Measurements from ENCODE around the gene SCUBE3.

DNA sequence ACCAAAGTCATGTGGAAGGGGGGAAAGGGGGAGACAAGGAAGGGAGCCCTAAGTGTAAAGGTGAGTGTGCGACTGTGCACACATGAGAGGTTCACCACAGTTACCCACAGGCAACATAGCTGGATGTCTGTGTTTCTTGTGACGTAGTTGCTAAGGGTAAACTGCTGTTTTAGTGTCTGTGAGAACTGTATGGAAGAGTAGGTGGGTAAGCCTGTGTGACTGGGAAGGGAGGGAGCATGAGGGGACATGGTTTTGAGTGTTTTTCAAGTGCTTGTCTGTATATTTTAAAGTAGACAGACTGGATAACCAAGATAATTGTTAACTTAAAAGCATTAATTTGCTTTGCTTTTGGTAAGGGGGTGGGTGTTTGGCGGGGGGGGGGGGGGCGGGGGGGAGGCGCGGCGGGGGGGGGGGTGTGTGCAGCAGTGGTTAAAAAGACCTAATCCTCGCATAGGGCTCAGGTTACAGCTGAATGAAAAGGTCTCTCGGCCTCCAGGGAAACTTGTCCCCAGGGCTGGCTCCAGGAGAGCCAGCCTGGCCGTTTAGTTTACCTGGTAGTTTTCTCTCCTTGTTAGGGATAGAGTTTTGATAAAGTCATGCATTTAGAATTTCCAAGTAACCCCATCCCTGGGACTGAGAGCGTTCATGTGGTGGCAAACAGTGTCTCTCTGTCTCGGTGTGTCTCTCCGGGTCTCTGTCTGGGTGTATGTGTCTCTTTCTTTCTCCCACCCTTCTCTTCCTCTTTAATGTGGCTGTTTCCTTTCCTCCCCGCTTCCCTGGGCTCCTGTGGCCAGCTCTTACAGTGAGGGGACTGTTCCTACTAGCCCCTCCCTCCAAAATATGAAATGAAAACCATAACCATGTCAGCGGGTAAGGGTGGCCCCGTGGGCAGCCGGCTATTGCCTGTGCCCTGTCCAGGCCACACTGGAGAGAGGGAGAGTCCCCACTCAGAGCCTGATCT lies 3.4 kb downstream of the SCUBE3 start:
- TF ChIP-seq, protein P1, sequence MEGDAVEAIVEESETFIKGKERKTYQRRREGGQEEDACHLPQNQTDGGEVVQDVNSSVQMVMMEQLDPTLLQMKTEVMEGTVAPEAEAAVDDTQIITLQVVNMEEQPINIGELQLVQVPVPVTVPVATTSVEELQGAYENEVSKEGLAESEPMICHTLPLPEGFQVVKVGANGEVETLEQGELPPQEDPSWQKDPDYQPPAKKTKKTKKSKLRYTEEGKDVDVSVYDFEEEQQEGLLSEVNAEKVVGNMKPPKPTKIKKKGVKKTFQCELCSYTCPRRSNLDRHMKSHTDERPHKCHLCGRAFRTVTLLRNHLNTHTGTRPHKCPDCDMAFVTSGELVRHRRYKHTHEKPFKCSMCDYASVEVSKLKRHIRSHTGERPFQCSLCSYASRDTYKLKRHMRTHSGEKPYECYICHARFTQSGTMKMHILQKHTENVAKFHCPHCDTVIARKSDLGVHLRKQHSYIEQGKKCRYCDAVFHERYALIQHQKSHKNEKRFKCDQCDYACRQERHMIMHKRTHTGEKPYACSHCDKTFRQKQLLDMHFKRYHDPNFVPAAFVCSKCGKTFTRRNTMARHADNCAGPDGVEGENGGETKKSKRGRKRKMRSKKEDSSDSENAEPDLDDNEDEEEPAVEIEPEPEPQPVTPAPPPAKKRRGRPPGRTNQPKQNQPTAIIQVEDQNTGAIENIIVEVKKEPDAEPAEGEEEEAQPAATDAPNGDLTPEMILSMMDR (IDR thresholded peaks at IDR 0.05), result no peak
- TF ChIP-seq POLR2A (IDR thresholded peaks at IDR 0.05) (no peak), POLR2AphosphoS5 (IDR thresholded peaks at IDR 0.05) (no peak)

Data from prostate gland (tissue), 2 donors.